HFF-Myc (cell line): ENCODE data around the gene NKAIN1.
"Not testable (repeated sequence)": the region's sequence is repeated elsewhere in the genome, so short reads cannot be mapped to it uniquely, and the experiment has no call there.

Experiments used
- DNase-seq: peaks from one replicate; pipeline ENCODE4 v3.0.0-alpha.2; 2011; ENCODE audit warnings: low read depth; ENCODE audit errors: extremely low read depth
- H3K4me3 ChIP-seq: replicated peaks from 2 replicates; pipeline ENCODE4 v1.5.1; 2011; ENCODE audit warnings: low read depth, mild to moderate bottlenecking, control low read depth, low read length
- TF ChIP-seq, protein P1 (sequence below): IDR thresholded peaks from 2 replicates; pipeline ENCODE4 v1.5.1; 2012; ENCODE audit warnings: mild to moderate bottlenecking, low read depth, low read length, control low read depth; ENCODE audit errors: missing control alignments

Gene NKAIN1

DNA sequence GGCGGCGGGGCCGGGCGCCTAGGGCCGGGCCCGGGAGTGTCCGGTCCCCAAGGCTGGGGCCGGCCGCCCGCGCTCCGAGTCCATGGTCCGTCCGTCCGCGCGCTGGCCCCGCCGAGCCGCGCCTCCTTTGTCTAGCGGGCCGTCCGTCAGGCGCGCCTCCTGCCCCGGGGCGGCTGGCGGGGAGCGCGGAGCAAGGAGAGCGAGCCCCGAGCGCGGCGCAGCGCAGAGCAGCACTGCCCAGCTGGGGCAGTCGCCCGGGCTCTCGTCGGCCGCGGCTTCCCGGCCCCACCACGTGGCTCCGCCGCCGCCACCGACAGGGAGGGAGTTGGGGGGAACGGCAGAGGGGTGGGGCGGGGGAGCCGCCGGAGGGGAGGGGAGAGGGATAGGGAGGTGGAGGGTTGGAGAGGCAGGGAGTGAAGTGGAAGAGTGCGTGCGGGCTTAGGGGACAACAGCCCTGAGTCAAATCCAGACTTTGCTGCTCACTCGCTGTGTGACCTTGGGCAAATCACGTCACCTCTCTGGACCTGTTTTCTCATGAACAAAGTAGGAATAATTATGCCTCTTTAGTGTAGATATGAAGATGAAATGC lies at the start of gene NKAIN1:
Gene NKAIN1, minus strand, starts transcription at position 235 of the 589 bp plus-strand sequence. CDS start 340 bp downstream, outside the sequence.
- peak within 1 kb of the TSS; percentile 34 for H3K4me3 ChIP-seq
- TF ChIP-seq, protein P1, sequence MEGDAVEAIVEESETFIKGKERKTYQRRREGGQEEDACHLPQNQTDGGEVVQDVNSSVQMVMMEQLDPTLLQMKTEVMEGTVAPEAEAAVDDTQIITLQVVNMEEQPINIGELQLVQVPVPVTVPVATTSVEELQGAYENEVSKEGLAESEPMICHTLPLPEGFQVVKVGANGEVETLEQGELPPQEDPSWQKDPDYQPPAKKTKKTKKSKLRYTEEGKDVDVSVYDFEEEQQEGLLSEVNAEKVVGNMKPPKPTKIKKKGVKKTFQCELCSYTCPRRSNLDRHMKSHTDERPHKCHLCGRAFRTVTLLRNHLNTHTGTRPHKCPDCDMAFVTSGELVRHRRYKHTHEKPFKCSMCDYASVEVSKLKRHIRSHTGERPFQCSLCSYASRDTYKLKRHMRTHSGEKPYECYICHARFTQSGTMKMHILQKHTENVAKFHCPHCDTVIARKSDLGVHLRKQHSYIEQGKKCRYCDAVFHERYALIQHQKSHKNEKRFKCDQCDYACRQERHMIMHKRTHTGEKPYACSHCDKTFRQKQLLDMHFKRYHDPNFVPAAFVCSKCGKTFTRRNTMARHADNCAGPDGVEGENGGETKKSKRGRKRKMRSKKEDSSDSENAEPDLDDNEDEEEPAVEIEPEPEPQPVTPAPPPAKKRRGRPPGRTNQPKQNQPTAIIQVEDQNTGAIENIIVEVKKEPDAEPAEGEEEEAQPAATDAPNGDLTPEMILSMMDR = no peak
- no peak for DNase-seq

DNA sequence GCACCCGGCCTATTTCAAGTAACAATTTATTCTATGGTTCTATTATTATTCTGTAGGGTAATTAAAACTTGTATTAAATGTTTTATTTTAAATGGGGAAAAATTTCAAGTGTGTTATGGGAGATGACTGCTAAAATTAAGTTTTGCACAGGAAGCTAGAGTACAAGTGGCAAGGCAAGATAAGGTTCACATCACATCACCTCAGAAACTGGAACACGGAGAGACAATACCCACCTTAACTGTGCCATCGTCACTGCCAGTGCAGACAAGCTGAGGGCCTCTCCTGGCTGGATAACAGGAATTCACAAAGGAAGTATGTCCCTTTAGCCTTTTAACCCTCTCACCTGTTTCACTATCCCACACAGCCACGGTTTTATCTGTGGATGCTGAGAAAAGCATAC lies 49.3 kb upstream of the NKAIN1 start:
- no peak for DNase-seq
- no peak overlapping the region for H3K4me3 ChIP-seq
- TF ChIP-seq, protein P1 = no peak

DNA sequence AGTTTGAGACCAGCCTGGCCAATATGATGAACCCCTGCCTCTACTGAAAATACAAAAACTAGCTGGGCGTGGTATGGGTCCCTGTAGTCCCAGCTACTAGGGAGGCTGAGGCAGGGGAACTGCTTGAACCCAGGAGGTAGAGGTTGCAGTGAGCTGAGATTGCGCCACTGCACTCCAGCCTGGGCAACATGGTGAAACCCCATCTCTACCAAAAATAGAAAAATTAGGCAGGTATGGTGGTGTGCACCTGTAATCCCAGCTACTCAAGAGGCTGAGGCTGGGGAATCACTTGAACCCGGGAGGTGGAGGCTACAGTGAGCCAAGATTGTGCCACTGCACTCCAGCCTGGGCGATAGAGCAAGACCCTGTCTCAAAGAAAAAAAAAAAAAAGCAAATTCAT lies 48.1 kb upstream of the NKAIN1 start:
- not testable (repeated sequence) for H3K4me3 ChIP-seq, DNase-seq

DNA sequence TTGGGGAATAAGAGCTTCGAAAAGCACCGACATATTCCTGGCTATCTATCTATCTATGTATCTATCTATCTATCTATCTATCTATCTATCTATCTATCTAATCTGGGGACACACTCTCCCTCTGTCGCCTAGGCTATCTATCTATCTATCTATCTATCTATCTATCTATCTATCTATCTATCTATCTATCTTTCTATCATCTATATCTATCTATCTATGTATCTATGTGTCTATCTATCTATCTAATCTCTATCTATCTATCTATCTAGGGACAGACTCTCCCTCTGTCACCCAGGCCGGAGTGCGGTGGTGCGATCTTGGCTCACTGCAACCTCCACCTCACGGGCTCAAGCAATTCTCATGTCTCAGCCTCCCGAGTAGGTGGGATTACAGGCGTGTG lies 42.7 kb upstream of the NKAIN1 start:
- H3K4me3 ChIP-seq, DNase-seq: not testable (repeated sequence)

DNA sequence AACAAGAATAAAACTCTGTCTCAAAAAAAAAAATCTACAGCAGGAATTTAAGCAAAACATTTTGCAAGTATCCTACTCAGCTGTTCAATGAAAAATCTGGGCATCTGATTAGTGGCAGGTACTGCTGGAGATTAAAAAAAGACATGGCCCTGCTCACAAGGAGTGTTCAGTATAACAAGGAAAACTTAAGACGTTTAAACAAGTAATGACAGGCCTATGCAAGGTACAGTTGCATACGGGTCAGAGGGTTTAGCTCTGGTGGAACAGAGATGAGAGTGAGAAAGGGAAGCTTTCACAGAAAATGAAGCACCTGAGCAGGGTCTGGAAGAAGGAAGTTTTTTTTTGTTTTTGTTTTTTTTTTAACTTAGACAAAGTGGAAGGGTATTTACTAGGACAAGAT lies 33.9 kb upstream of the NKAIN1 start:
- DNase-seq = no peak
- H3K4me3 ChIP-seq = no peak overlapping the region
- TF ChIP-seq, protein P1 = no peak

GRCh38 chr1:31272369-31272768 lies 32.7 kb upstream of the NKAIN1 start:
- TF ChIP-seq, protein P1 = no peak
- no peak overlapping the region for H3K4me3 ChIP-seq
- DNase-seq = no peak

DNA sequence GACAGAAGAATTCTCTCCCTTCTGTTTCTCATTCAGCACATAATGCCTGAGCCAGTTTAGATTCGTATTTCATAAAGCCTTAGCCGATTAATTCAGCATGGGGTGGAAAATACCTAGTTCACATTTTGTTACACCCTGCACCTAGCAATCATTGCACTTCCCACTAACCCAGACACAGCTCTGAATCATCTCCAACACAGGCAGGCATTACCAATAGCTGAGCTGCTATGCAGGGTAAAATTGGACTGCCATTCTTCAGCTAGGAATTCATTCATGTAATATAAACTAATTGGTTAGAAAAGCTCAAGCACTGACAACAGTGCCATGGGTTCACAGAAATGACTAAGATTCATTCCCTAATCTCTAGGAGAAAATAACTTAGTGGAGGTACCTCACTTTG lies 26.9 kb upstream of the NKAIN1 start:
- TF ChIP-seq, protein P1 = no peak
- no peak overlapping the region for H3K4me3 ChIP-seq
- DNase-seq = no peak

DNA sequence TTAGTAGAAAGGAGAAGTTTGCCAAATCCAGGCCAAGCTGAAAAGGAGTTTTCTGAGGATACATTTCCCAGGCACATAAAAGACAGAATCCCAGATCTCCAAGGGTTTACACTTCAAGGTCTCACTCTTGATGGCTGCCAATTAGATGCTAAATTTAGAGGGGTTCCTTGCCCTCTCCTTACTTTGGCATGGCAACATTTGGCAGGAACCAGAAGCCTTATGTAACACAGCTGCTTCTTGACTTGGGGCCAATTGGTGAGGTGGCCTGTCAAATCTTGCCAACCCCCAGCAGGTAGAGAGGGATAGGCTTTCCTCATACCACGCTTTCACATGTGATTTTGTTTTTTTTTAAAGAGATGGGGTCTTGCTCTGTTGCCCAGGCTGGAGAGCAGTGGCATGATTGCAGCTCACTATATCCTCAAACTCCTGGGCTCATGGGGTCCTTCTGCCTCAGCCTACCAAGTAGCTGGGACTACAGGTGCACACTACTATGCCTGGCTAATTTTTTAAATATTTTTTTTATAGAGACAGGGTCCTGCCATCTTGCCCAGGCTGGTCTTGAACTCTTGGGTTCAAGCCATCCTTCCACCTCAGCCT lies 25.2 kb upstream of the NKAIN1 start:
- H3K4me3 ChIP-seq = no peak overlapping the region
- TF ChIP-seq, protein P1 = no peak
- DNase-seq = no peak
